NCI-H2227 (cell line): ENCODE results near the gene CARMIL1.

Source experiments
- DNase-seq: peaks from one replicate; lab custom pipeline; 2025; ENCODE audit not compliant: unreplicated experiment; lab: John Stamatoyannopoulos, UW

Gene CARMIL1

DNA sequence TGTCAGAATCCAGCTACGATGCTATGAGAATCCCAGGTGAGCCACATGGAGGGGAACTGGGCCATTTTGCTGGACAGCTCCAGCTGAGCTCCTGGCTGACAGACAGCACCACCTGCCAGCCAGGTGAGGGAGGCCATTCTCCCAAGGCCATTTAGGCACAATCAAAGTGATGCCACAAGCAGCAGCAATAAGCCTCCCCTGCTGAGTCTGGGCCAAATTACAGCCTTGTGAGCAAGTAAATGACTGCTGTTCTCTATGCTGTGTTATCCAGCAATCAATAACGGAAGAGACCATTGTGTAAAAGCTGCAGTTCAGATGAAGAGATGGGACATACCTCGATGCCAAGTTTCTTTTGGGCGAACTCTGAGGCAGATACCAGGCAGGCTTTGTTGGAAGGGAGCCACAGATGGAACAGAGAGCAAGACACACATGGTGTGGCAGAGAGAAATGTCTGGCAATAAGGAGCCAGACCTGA, 358.8 kb downstream of the CARMIL1 start:
- peak; percentile 91 for DNase-seq

- DNase-seq, result no peak
These were observed 360.5 kb downstream of the CARMIL1 start for GRCh38 chr6:25639653-25640052.

GRCh38 chr6:25640446-25640845, 361.3 kb downstream of the CARMIL1 start:
- no peak for DNase-seq

GRCh38 chr6:25640891-25641290, 361.7 kb downstream of the CARMIL1 start:
- DNase-seq, result no peak

DNA sequence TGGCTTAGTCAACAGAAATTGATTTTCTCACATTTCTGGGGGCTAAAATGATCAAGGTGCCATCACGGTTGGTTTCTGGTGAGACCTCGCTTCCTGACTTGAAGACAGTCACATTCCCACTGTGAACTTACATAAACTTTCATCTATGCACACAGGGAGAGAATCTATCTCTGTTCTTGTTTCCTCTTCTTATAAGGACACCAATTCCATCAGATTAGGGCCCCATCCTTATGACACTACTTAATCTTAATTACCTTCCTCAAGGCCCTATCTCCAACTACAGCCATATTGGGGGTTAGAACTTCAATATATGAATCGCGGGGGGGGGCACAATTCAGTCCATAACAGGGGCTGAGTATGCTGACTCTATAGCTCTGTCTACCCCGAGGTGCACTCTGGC, 362.2 kb downstream of the CARMIL1 start:
- DNase-seq, result no peak

DNA sequence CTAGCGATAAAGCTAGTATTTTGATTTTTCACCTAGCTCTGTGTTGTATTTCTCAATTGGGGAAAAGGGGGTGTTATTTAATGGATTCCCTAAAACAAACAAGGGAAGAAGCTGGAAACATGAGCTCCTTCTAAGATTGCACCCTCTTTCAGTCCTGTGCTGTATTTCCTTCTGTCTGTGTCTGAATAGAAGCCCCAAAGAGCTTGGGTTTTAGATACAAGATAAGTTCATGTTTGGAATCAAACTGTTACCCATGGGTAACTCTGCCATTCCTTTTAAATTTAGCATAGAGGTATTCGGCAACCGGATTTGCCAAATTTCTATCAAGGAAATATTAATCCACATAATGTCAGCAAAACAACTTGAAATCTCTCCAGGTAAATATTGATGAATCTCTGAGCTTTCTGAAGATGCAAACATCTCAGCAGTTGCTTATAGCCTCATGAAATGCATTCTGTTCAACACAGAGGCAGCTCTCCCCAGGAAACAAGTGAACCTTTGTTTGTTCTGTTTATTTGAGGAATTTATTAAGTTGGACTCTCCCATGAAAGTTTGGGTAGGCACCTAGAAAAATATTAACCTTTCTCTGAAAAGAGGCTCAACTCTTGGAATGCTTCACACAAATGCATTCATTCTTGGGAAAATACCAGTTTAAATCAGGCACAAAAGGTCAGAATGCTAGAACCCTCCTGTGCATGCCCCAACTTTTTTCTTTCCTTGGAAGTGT, 362.9 kb downstream of the CARMIL1 start:
- no peak for DNase-seq

- DNase-seq, result no peak
These were observed 363.6 kb downstream of the CARMIL1 start for GRCh38 chr6:25642667-25643328.

GRCh38 chr6:25645916-25646315, 366.7 kb downstream of the CARMIL1 start:
- DNase-seq, result peak; percentile 50

DNA sequence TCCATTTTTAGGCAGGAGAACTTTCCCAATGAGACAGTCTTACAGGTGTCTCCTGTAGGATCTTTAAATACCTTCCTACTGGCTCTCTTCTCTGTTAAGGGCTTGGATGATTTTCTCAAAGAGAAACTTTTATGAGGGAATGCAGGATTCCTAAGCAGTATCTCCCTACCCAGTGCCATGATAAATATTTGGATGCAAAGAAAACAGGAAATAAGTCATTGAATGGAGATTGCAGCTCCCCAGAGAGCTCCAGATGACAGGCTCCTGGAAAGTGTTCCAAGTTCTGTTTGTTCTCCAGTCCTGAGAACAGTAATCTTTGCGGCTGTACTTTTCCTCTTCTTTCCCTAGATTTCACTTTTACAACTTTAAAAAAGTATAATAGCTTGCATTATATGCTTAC, 370.4 kb downstream of the CARMIL1 start:
- no peak for DNase-seq

- peak; percentile 68 for DNase-seq
These were observed 372.9 kb downstream of the CARMIL1 start, which contains the start of gene SCGN for GRCh38 chr6:25652007-25652515. Gene SCGN, plus strand, starts transcription at chr6:25652215. Its CDS starts 189 bp downstream, at chr6:25652404.

GRCh38 chr6:25655723-25656122, 376.5 kb downstream of the CARMIL1 start:
- DNase-seq, result no peak

- no peak for DNase-seq
These were observed 380.6 kb downstream of the CARMIL1 start for GRCh38 chr6:25659633-25660368.

GRCh38 chr6:25660512-25660911, 381.3 kb downstream of the CARMIL1 start:
- DNase-seq, result no peak

DNA sequence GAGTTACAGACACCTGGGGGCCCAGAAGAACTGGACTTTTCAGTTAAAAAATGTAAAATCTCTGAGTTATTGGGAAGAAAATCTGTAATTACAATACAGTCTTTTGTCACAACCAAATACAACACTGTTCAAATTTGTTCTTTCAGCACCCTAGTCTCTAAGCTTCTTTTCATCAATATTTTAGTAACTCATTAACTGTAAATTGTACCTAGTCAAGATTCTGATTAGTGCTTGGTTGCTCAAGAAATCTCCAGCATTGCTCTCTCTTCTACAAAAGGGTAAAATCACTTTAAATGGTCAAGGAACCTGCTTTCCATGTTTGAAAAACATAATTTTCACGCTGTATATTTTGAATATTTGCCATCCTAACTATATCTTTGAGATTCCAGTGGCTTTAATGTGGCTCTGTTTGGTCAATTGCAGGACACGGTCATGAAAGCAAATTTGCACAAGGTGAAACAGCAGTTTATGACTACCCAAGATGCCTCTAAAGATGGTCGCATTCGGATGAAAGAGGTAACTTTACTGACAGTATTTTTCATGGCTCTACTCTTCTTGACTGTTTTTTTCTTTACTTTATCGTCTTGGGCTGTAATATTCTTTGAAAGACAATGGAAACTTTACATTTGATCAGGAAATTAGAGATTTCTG, 382.1 kb downstream of the CARMIL1 start:
- DNase-seq, result no peak

GRCh38 chr6:25665455-25665854, 386.3 kb downstream of the CARMIL1 start:
- DNase-seq, result no peak

DNA sequence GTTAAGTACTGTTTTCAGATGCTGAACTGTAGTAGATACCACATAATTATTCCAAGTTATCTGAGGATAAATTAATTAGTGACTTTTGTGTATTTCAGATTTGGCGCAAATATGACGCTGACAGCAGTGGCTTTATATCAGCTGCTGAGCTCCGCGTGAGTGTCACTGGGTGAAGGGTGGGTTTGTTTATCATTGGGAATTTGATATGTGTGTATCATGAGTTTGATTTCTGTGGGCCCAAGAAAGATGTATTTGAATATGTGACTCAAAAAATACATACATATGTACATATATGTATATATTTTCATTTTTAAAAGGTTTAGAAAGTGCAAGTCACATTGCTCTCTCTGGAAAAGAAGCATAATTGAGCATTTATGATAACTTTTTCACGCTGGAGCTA, 390.2 kb downstream of the CARMIL1 start:
- no peak for DNase-seq
